Measurements from ENCODE around the gene PLAGL1. TPM values are rescaled to one million over a fixed set of nuclear protein-coding genes. Genes with fewer than 3 reads are reported as not detected.

Gene PLAGL1
- total and polyA plus RNA-seq, 2 experiments from 2014 or later = 48.6 to 88.9 TPM

DNA sequence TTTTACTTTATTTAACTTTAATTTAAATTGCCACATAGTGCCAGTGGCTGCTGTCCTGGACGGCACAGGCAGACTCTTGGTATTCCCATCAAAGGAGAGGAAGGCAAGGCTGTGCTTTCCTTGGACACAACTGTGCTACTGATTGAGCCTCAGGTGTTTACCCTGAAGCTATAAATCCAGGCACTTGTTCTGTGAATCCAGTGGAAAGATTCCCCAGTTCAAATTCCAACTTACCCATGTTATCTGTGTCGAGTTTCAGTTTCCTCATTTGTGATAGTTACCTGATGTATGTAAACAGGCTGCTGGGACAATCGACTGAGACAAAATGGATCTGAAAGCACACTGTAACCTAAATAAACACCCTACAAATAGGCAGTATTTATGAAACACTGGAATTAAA lies 57.2 kb downstream of the PLAGL1 start:
- H3K27me3 ChIP-seq = no peaks in the 10 kb centered on the region
- H3K9me3 ChIP-seq (ENCODE audit: low read depth) = no peaks in the 10 kb centered on the region
- H3K27ac ChIP-seq = peak overlapping the region; percentile 58
- no peaks in the 10 kb centered on the region for H3K9me2 ChIP-seq (replicated peaks; ENCODE audit: insufficient read depth)
- H4K20me1 ChIP-seq (ENCODE audit: insufficient read depth, poor library complexity, severe bottlenecking) = no peaks in the 10 kb centered on the region
- peak; percentile 28 for DNase-seq (ENCODE audit: low spot score)
- peak overlapping the region; percentile 30 for H3K4me2 ChIP-seq
- H3K36me3 ChIP-seq (replicated peaks; ENCODE audit: insufficient read depth, low read depth) = no peaks in the 10 kb centered on the region
- TF ChIP-seq EZH2 (IDR thresholded peaks at IDR 0.05; ENCODE audit: borderline replicate concordance) (no peak), EZH2phosphoT487 (IDR thresholded peaks at IDR 0.05; ENCODE audit: low read depth, severe bottlenecking, unreplicated experiment) (no peak)
- TF ChIP-seq, protein P1, sequence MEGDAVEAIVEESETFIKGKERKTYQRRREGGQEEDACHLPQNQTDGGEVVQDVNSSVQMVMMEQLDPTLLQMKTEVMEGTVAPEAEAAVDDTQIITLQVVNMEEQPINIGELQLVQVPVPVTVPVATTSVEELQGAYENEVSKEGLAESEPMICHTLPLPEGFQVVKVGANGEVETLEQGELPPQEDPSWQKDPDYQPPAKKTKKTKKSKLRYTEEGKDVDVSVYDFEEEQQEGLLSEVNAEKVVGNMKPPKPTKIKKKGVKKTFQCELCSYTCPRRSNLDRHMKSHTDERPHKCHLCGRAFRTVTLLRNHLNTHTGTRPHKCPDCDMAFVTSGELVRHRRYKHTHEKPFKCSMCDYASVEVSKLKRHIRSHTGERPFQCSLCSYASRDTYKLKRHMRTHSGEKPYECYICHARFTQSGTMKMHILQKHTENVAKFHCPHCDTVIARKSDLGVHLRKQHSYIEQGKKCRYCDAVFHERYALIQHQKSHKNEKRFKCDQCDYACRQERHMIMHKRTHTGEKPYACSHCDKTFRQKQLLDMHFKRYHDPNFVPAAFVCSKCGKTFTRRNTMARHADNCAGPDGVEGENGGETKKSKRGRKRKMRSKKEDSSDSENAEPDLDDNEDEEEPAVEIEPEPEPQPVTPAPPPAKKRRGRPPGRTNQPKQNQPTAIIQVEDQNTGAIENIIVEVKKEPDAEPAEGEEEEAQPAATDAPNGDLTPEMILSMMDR (IDR thresholded peaks at IDR 0.05; ENCODE audit: poor library complexity) = no peak
- WGBS (ENCODE audit: low lambda C conversion rate, missing lambda C conversion rate) = 31% methylated on average over 3 of the region's 3 CpGs
- no peak overlapping the region for H2AFZ ChIP-seq
- no peaks in the 10 kb centered on the region for H3K79me2 ChIP-seq
- no peak overlapping the region for H3K4me3 ChIP-seq
- H3K4me1 ChIP-seq (ENCODE audit: insufficient read depth) = peaks cover 18% of the 10 kb centered on the region

DNA sequence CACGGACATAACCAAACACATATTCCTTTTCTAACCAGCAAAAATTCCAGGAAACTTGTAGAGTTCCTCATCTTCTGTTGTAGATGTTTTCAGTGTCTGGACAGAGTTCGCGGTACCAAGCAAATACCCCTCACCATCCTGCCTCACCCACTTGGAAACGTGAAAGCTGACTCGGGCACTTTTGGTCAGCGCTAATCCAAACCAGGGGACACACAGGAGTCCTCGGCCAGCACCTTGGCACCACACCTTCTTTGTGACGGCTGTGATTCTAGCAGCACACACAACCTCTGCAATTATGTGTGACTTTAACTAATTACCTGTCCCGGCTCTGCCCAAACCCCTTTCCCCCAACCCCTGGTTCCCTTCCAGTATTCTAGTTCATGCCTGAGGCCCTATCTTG lies 58.1 kb downstream of the PLAGL1 start:
- Histone ChIP-seq H3K27ac (peak overlapping the region; percentile 2), H2AFZ (no peak overlapping the region)
- WGBS (ENCODE audit: low lambda C conversion rate, missing lambda C conversion rate) = 76% methylated on average over 9 of the region's 9 CpGs

DNA sequence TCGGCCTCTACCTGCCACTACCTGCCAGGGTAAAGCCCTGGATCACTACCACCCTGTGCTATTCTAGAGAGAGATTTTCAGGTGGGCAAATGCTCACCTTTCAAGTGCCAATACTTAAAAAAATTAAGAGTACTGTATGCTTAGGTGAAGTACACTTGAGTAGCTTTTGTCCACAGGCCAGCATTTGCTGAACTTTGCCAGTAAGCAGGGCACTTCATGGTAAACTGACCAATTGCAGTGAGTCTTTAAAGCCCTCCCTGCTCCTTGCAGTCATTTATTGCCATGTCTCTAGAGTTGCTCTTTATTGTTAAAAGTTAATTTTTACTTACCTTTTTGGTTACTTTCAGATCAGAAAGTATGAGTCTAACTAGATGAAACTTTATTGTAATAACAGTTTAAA lies 58.5 kb downstream of the PLAGL1 start:
- H4K20me1 ChIP-seq (ENCODE audit: insufficient read depth, poor library complexity, severe bottlenecking) = no peaks in the 10 kb centered on the region
- 84% methylated on average over 1 of the region's 1 CpG for WGBS (ENCODE audit: low lambda C conversion rate, missing lambda C conversion rate)
- H3K4me1 ChIP-seq (ENCODE audit: insufficient read depth) = peaks cover 18% of the 10 kb centered on the region
- H3K9me2 ChIP-seq (replicated peaks; ENCODE audit: insufficient read depth) = no peaks in the 10 kb centered on the region
- no peaks in the 10 kb centered on the region for H3K27me3 ChIP-seq
- H3K27ac ChIP-seq = peak overlapping the region; percentile 2
- DNase-seq (ENCODE audit: low spot score) = no peak
- no peaks in the 10 kb centered on the region for H3K79me2 ChIP-seq
- H3K9me3 ChIP-seq (ENCODE audit: low read depth) = no peaks in the 10 kb centered on the region
- H3K36me3 ChIP-seq (replicated peaks; ENCODE audit: insufficient read depth, low read depth) = no peaks in the 10 kb centered on the region
- TF ChIP-seq EZH2phosphoT487 (IDR thresholded peaks at IDR 0.05; ENCODE audit: low read depth, severe bottlenecking, unreplicated experiment) (no peak), EZH2 (IDR thresholded peaks at IDR 0.05; ENCODE audit: borderline replicate concordance) (no peak)
- TF ChIP-seq, protein P1 (IDR thresholded peaks at IDR 0.05; ENCODE audit: poor library complexity) = no peak
- H2AFZ ChIP-seq = no peak overlapping the region
- H3K4me3 ChIP-seq = no peak overlapping the region
- peak overlapping the region; percentile 46 for H3K4me2 ChIP-seq

More for the DNA sequence above, 58.1 kb downstream of the PLAGL1 start:
- Histone ChIP-seq H3K9me3 (ENCODE audit: low read depth) (no peaks in the 10 kb centered on the region), H3K36me3 (replicated peaks; ENCODE audit: insufficient read depth, low read depth) (no peaks in the 10 kb centered on the region), H3K4me2 (peak overlapping the region; percentile 46), H3K79me2 (no peaks in the 10 kb centered on the region), H3K4me1 (ENCODE audit: insufficient read depth) (peaks cover 18% of the 10 kb centered on the region), H3K4me3 (no peak overlapping the region), H3K9me2 (replicated peaks; ENCODE audit: insufficient read depth) (no peaks in the 10 kb centered on the region), H4K20me1 (ENCODE audit: insufficient read depth, poor library complexity, severe bottlenecking) (no peaks in the 10 kb centered on the region), H3K27me3 (no peaks in the 10 kb centered on the region)
- DNase-seq (ENCODE audit: low spot score) = no peak
- TF ChIP-seq EZH2 (IDR thresholded peaks at IDR 0.05; ENCODE audit: borderline replicate concordance) = no peak
- TF ChIP-seq, protein P1 (IDR thresholded peaks at IDR 0.05; ENCODE audit: poor library complexity) = no peak
- TF ChIP-seq EZH2phosphoT487 (IDR thresholded peaks at IDR 0.05; ENCODE audit: low read depth, severe bottlenecking, unreplicated experiment) = no peak

DNA sequence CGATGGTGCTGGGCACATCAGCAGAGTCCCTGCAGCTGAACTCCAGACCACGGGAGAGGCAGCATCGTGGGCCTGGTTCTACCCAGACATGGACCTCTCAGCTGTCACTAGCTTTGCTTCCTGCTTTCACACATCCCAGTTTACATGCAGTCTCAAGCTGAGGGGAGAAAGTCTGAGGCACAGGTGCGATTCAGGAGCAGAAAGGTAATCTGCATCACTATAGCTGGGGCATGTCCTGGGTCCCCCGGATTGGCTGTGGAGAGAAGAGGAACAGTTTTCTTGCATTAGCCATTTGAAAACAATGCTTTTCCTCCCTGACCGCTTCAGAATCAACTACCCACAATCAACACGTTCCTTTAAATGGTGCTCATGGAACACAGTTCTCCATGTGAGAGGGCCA lies 59.9 kb downstream of the PLAGL1 start:
- Histone ChIP-seq H3K9me3 (ENCODE audit: low read depth) (no peaks in the 10 kb centered on the region), H3K79me2 (no peaks in the 10 kb centered on the region), H3K36me3 (replicated peaks; ENCODE audit: insufficient read depth, low read depth) (no peaks in the 10 kb centered on the region), H3K4me1 (ENCODE audit: insufficient read depth) (peaks cover 18% of the 10 kb centered on the region), H2AFZ (no peak overlapping the region), H4K20me1 (ENCODE audit: insufficient read depth, poor library complexity, severe bottlenecking) (no peaks in the 10 kb centered on the region), H3K4me3 (no peak overlapping the region), H3K4me2 (no peak overlapping the region), H3K27ac (no peak overlapping the region), H3K27me3 (no peaks in the 10 kb centered on the region), H3K9me2 (replicated peaks; ENCODE audit: insufficient read depth) (no peaks in the 10 kb centered on the region)
- WGBS (ENCODE audit: low lambda C conversion rate, missing lambda C conversion rate) = 88% methylated on average over 7 of the region's 7 CpGs
- TF ChIP-seq EZH2 (IDR thresholded peaks at IDR 0.05; ENCODE audit: borderline replicate concordance) = no peak
- TF ChIP-seq, protein P1 (IDR thresholded peaks at IDR 0.05; ENCODE audit: poor library complexity) = no peak
- TF ChIP-seq EZH2phosphoT487 (IDR thresholded peaks at IDR 0.05; ENCODE audit: low read depth, severe bottlenecking, unreplicated experiment) = no peak
- no peak for DNase-seq (ENCODE audit: low spot score)

Measured in hepatocyte (in vitro differentiated cells).